GM18505 (cell line): ENCODE measurements around the gene GJD4.

Experiments
- ATAC-seq: cut with Tn5 transposase; IDR thresholded peaks from one replicate; pipeline ENCODE4 v1.9.1; 2021; ENCODE audit not compliant: unreplicated experiment
- POLR2A ChIP-seq: IDR thresholded peaks from 4 replicates; pipeline ENCODE4 v1.6.1; 2011; ENCODE audit warnings: borderline replicate concordance; ENCODE audit not compliant: insufficient read depth, insufficient read length; ENCODE audit errors: extremely low read depth

GJD4 gene

DNA sequence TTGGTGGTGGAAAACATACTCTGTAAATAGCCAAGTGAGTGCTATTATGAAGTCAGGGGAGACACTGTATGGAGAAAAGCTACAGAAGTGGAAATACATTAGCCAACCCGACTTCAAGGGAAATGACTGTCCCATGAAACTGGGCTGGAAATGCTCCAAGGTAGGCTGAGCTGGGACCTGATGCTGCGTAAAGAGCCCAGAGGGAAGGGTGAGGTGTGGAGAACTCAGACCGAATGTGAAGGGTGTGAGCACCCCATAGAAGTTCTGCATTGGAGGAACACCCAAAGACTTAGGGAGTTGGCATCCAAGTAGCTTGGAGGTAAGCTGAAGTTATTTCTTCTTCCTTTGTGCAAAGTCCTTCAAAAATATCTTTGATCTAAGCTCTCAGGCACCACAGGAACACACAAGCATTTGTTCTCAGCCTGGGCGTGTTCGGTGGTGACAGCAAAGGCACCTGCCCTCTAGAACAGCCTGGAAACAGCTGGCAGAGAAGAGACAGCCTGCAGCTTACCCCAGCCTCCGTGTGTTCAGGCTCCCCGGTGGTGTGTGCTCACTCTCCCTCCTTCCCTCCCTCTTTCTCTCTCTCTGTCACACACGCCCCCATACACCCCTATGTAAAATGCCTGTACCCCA is 19.1 kb upstream of the GJD4 start:
- no peak for ATAC-seq
- no peak for TF ChIP-seq POLR2A

DNA sequence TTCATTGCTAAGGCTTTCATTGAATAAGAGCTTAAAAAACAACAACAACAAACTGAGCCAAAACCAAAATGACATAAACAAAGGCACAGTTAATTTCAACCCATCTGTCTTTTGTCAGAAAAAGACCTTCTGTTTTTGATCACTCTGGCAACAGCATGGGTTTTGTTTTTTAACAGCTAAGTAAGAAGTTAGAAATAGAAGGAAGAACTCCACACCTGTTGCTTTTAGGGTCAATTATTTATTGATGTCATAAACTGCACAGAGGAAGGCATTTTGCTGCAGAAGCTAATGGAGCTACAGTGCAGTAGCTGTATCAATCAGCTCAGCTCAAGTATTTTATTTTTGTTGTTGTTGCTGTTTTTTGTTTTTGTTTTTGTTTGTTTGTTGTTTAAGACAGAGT is 16.3 kb upstream of the GJD4 start:
- no peak for TF ChIP-seq POLR2A
- no peak for ATAC-seq

- ATAC-seq = no peak
- TF ChIP-seq POLR2A = no peak
Measured at GRCh38 chr10:35592441-35592840, 12.7 kb upstream of the GJD4 start.

DNA sequence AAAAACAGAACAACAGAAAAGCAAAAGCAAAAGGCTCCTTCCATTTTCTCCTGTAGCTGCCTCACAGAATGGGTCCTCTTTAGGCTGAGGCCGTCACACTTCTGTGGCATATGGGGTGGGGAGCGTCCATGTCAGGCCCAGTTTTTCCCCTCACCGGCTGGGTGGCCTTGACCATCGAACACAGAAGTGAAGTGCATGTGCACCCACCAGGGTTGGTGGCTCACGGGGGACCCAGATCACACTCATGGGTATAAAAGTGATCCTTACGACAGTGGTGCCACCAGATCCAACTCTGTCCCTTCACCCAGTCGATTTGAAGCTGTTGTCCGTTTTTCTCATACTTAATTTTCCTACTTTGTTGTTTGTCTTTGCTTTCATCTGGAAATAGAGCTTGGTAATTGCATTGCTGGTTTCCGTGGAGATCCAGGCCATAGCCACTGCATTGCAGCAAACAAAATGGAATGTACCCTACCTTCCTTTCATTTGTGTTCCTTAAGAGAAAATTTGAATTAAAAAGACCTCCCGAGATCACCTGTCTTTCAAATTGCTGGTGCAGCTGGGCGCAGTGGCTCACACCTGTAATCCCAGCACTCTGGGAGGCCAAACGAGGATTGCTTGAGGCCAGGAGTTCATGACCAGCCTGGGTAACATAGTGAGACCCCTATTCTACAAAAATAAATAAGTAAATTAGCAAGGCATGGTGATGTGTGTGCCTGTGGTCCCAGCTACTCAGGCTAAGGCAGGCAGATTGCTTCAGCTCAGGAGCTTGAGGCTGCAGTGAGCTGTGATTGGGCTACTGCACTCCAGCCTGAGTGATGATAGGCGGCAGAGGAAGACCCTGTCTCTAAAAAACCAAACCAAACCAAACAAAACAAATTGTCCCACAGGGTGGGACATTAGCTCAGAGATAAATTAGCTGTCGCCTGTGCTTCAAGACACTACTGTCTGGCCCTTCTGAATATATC is 10.7 kb upstream of the GJD4 start:
- no peak for ATAC-seq
- no peak for TF ChIP-seq POLR2A

DNA sequence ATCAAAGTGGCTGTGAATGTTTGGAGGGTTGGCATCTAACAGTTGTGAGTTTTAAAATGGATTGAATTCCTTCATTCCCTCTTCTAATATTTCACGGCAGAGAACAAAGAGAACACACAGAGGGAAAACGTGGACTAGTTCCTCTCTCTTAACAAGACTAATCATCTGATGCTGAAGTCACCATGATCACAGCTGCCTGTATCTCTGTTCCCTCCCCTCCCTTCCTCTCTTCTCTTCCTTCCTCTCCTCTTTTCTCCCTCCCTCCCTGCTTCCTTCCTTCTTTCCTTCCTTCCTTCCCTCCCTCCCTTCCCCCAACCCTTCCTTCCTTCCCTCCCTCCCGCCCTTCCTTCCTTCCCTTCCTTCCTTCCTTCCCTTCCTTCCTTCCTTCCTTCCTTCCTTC is 10.0 kb upstream of the GJD4 start:
- no peak for TF ChIP-seq POLR2A
- ATAC-seq = no peak

GRCh38 chr10:35598379-35598778 is 6.8 kb upstream of the GJD4 start:
- no peak for ATAC-seq
- no peak for TF ChIP-seq POLR2A

DNA sequence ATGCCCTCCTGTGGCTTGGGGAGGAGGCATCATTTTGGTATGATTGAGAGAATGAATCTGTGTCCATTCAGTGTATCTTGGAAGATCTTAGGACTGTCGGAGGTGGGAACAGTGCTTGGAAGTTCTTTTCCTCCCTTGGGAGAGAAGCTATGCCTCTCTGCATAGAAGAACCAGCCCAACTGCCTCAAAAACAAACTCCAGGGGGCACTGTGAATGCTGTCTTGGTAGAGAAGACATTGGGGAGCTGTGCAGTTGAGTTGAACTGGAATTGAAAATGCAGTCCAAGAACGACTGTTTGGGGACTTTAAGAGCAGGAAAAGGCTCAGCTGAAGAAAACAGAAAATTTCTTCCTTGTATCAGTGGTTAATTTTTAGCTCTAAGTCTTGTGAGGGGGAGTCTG is 4.9 kb upstream of the GJD4 start:
- TF ChIP-seq POLR2A = no peak

GRCh38 chr10:35606430-35606829 is 1.3 kb downstream of the GJD4 start:
- ATAC-seq = no peak
- no peak for TF ChIP-seq POLR2A

More for the DNA sequence above, 4.9 kb upstream of the GJD4 start:
- no peak for ATAC-seq

DNA sequence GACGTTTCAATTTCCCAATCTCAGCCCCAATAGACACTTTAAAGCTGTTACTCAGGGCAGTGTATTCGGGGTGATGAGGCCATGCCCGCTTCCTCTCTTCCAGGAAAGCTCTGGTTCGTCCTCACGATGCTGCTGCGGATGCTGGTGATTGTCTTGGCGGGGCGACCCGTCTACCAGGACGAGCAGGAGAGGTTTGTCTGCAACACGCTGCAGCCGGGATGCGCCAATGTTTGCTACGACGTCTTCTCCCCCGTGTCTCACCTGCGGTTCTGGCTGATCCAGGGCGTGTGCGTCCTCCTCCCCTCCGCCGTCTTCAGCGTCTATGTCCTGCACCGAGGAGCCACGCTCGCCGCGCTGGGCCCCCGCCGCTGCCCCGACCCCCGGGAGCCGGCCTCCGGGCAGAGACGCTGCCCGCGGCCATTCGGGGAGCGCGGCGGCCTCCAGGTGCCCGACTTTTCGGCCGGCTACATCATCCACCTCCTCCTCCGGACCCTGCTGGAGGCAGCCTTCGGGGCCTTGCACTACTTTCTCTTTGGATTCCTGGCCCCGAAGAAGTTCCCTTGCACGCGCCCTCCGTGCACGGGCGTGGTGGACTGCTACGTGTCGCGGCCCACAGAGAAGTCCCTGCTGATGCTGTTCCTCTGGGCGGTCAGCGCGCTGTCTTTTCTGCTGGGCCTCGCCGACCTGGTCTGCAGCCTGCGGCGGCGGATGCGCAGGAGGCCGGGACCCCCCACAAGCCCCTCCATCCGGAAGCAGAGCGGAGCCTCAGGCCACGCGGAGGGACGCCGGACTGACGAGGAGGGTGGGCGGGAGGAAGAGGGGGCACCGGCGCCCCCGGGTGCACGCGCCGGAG is 2.6 kb downstream of the GJD4 start:
- no peak for TF ChIP-seq POLR2A
- ATAC-seq = no peak

DNA sequence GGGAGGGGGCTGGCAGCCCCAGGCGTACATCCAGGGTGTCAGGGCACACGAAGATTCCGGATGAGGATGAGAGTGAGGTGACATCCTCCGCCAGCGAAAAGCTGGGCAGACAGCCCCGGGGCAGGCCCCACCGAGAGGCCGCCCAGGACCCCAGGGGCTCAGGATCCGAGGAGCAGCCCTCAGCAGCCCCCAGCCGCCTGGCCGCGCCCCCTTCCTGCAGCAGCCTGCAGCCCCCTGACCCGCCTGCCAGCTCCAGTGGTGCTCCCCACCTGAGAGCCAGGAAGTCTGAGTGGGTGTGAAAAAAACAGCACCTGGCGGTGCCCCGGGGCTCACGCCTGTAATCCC is 3.2 kb downstream of the GJD4 start:
- no peak for TF ChIP-seq POLR2A

GRCh38 chr10:35611750-35612149 is 6.6 kb downstream of the GJD4 start:
- no peak for ATAC-seq
- TF ChIP-seq POLR2A = no peak

More for the DNA sequence above, 3.2 kb downstream of the GJD4 start:
- ATAC-seq = no peak

DNA sequence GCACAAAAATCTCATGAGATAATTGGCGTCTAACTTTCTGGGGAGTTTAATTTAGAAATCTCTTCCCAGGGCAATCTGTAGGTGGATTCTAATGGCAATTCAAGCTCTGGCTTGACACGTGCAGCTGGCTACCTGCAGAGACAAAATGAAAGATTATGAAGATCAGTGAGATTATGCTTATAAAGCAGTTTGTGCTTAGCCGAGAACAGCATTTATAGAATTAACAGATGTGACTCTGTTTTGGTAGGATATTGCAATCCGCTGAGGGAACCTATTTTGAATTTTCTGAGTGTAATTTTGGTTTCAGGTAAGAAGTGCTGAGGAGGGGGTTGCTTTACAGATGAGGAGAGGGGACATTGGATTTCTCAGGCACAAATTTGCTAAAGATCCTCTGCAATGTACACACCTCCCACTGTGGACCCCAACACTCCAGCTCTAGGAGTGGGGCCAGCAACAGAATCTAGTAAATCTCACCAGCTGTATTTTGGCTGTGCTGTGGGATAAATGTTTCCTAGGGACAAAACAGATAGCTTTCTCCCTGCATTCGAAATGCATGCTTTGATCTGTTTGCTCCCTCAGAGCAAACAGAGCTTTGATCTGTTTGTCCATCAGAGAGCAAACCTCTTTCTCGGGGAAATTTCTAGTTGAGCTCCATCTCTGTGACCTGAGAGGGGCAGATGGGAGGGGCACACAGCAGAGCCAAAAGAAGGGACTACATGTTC is 7.4 kb downstream of the GJD4 start:
- TF ChIP-seq POLR2A = no peak
- no peak for ATAC-seq

- no peak for TF ChIP-seq POLR2A
- ATAC-seq = no peak
Measured at GRCh38 chr10:35613107-35613440, 7.9 kb downstream of the GJD4 start.
